Bone marrow (tissue), 2 donors: ENCODE measurements around the gene WSCD2.

Experiments used
- DNase-seq, 2 donors: peaks; one replicate each; lab custom pipeline; 2025; lab: John Stamatoyannopoulos, UW

The WSCD2 gene

GRCh38 chr12:108127654-108128053, 1.4 kb upstream of the WSCD2 start:
- DNase-seq = no peak

- DNase-seq = no peak
Observed at GRCh38 chr12:108128221-108129016, 669 bp upstream of the WSCD2 start.

- DNase-seq = no peak
Observed at GRCh38 chr12:108131035-108131434, 1.9 kb downstream of the WSCD2 start.

DNA sequence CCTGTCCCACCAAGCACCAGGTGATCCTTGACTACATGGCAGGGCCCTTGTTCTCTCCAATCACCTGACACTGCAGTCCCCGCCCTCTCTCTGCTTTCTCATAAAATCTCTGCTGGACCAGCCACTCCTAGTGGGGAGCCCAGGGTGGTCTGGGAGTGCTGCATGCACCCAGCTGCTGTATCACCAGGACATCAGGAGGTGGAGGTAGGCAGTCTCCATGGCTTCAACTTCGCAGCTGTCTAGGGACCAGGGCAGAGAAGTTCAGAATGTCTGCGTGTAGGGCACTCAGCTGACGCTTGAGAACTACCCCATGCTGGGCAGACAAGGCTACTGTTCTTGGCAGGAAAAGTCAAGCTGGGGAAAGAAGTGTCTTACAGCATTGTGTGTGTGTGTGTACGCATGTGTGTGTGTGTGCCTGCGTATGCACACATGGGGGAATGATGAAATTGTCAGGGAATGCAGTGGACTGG, 2.6 kb downstream of the WSCD2 start:
- no peak for DNase-seq

DNA sequence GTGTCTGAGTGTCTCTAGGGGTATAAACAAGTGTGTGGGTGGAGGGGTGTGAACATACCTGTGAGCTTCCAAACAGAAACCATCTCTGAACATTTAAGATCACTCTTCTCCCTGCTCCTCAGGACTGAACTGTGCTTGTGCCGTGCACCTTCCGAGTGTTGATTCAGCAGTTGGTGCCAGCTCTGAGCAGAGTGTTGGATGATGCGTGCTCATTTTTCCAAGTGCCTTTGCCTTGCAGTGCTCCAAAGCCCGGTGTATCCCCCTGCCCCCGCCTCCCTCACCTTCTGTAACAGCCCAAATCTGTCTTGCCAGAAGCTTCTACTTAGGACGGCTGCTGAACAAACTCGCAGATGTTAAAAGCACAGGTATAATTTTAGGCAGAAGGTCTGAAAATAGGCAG, 4.4 kb downstream of the WSCD2 start:
- no peak for DNase-seq

- DNase-seq = no peak
Observed at GRCh38 chr12:108134744-108135143, 5.7 kb downstream of the WSCD2 start.

DNA sequence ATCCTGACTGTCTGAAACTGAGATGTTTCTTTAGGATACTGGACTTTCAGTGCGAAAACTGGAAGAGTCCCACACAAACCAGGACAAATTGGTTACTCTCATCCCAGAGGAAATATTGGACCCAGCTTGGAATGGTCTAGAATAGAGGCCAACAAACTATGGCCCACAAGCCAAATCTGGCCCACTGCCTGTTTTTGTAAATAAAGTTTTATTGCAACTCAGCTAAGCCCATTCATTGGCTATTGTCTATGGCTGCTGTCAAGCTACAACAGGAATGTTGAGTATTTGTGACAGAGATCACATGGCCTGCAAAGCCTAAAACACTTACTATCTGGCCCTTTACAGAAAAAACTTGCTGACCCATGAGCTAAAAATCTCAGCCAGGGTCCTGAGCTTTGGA, 6.5 kb downstream of the WSCD2 start:
- DNase-seq = no peak

GRCh38 chr12:108136697-108137096, 7.6 kb downstream of the WSCD2 start:
- DNase-seq = no peak

- no peak for DNase-seq
Observed at GRCh38 chr12:108139454-108139853, 10.4 kb downstream of the WSCD2 start.

DNA sequence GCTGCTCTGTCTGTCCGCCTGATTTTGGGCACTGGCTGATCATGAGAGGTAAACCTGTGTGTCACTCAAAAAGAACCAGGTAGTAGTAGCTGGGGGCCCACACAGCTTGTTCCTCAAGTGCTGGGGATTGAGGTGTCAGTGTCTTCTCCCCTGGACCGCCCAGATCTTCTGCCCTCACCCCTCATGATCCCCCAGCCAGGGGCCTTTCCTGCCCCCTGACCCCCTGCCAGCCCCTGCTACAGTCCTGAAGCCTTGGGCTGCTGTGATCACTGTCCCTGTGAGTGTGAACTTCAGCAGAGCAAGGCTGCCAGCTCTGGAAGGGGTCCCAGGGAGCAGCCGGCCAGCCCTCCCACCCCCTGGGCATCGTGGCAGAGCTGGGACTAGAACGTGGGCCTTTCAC, 11.4 kb downstream of the WSCD2 start:
- DNase-seq = no peak

- DNase-seq = no peak
Observed at GRCh38 chr12:108141600-108142130, 12.6 kb downstream of the WSCD2 start.

- DNase-seq = no peak
Observed at GRCh38 chr12:108143144-108143543, 14.1 kb downstream of the WSCD2 start.

- no peak for DNase-seq
Observed at GRCh38 chr12:108144080-108144479, 15.0 kb downstream of the WSCD2 start.

DNA sequence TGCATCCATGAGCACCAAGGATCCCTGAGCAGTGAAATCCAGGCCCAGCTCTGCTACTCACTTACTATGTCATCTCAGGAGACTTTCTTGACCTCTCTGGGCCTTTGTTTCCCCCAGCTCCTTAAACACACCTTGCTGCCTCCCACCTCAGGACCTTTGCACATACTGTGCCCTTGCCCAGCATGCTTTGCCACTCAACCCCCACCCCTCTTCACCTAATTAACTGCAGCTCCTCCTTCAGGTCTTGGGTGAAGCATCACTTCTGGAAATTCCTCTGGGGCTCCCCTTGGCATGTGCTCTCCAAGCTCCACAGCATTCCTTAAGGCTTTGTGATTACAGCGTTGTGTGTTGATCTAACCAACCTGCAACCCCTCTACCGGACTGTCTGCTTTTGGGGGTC, 15.9 kb downstream of the WSCD2 start:
- DNase-seq = no peak

DNA sequence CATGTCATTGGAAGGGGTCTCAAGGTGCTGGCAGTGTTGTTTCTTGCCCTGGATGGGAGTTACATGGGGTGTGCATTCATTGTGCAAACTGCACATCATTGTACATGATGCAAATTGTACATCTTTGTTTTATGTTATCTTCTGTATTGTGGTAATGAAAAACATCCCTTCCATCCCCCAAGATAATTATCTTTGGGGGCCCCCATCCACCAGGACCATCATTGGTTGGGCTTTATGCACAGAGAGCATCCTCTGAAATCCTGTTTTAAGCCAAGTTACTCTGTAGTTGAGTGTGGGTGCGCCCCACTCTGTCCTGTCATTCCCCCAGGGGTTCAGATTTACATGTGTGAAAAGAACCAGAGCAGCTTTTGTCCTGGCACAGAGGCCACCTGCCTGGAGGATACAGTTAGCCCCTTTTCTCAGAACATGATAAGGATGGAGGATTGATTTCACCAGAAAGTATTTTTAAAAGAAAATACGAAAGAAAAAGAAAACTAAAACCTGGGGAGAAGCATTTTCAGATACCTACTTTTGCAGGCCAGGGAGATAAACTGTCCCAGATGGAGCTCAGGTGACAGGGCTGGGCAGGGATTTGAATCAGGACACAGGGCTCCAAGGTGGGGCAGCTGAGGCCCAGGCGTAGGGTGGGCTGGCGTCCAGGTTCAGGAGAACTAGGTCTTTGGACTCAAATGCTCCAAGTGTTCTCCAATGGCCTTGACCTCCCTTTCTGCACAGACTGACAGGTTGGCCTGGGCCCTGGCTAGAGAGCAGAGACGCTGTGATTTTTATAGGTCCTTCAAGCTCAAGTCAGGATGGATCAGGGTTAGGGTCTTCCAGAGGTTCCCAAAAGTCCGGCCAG, 17.2 kb downstream of the WSCD2 start:
- no peak for DNase-seq

DNA sequence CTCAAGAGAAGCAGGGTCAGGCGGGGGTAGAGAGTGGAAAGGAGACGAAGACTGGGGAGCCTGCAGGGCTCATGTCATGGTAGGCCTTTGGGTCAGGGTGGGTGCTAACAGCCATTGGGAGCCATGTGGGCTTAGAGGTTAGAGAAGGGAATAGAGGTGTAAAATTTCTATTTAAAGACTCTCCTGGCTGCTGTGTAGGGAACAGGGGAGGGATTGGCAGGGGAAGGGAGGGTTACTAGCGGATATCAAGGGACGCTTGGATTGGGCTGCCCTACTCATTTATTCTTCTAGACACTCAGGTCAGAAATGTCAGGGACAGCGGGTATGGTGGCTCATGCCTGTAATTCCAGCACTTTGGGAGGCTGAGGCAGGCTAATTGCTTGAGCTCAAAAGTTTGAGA, 18.2 kb downstream of the WSCD2 start:
- DNase-seq = no peak

DNA sequence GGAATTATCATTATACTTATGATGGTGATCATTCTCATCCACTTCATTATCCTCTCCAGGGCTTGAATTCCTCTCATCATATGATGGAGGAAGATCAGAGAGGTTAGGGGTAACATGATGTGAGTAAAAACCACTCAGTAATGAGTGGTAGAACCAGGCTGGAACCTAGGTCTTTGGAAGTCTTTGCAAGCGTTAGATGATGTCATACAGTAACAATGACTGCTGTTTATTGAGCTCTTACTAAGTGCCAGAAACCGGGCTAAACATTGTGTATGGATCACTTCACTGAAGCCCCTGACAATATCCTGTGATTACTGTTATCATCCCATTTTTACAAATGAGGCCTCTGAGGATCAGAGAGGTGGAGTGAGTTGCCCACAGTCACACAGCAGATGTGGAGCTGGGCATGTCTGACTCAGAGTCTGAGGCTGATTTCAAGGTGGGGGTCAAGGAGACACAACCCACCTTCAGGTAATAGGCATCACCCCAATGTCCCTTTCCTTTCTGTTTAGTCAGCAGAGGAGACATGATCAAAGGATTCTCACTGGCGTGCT, 19.5 kb downstream of the WSCD2 start:
- no peak for DNase-seq

- DNase-seq = no peak
Observed at GRCh38 chr12:108150436-108150835, 21.3 kb downstream of the WSCD2 start.

DNA sequence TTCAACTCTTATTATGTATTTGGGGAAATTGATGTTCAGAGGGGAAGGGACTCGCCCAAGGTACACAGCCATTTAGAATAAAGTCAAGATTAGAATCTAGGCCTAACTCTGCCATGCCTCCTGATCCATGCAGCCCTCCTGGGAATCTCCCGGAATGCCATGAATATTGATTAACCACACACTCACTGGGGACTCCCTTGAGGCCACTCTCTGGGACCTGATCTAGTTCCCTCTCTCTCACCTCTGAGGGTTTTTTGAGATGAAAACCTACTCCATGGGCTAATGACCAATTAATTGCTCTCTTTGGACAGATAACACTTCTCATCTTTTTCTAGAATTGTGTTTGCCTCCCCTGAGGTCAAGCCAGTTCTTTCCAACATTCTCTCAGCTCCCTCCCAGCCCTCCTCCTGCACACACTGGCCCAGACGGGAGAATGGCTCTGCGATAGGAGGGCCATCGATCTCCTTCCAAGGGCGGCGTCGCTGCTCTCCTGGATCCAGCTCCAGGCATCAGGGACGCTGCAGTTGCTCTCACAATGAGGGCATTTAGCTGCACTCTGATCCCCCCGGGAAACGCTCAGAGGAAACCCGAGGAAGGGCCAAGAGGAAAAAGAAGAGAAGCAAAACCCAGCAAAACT, 22.6 kb downstream of the WSCD2 start:
- no peak for DNase-seq

- DNase-seq = no peak
Observed at GRCh38 chr12:108152170-108152538, 23.1 kb downstream of the WSCD2 start.

DNA sequence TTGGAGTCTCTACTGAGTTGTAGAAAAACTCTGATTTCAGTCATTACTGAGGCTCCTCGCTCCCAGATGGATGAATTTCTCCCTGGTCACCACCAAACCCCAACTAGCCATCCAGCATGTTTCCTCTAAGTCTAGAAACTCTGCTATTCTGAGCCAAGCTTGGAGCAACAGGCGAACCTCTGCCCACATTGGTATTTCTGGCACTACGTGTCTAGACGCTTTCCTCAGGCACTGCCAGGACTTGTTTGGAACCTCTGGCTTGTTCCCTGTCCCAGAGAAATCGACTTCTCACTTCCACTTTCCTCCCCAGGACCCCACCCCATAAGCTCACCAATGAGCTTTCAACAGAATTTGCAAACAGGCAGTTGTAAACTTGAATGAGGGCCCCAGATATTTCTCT, 27.6 kb downstream of the WSCD2 start:
- no peak for DNase-seq

DNA sequence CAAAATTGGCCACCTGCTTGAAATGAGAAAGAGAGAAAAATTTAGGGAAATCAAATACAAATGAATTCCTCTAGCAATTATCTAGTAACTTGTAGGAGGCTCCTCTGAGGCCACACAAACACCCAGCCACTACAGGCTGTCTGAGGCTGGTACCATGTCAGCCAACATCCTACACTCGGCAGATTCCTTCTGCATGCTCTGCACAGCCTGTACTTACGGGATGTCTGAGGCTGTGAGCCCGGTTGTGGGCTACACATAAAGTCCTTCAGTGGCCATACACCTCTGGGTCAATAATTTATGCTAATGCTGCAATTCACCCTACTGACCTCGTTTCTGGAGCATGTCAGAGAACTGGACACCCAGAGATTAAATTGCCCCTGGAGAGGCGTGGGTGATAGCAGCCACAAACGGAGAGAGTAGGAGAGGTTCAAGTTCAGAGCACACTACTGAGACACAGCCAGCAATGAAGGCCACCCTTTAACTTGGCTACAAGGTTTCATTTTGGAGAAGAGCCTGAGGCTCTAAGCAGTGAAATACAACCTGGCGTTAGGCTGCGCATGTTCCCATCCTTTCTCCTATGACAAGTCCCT, 28.9 kb downstream of the WSCD2 start:
- DNase-seq = no peak
